HepG2 (cell line): ENCODE measurements around the gene DGCR8. TPM values are rescaled to one million over a fixed set of nuclear protein-coding genes. Genes with fewer than 3 reads are reported as not detected.

Source experiments
- CBX2 ChIP-seq, 2 experiments: fragments of 200-600 bp in 1 of 2; sonication (generic); formaldehyde crosslinking in 1 of 2; IDR thresholded peaks; 2 replicates each; pipeline versions ENCODE4 v1.7.0 to v1.8.1; 2018 to 2022; ENCODE audit warnings: low read depth in 2 of 2, low read length in 1 of 2, mild to moderate bottlenecking in 1 of 2, missing genetic modification reagents in 1 of 2
- FLYWCH1 ChIP-seq: sonication (generic); formaldehyde crosslinking; IDR thresholded peaks from 2 replicates; pipeline ENCODE4 v1.8.1; 2023; ENCODE audit warnings: mild to moderate bottlenecking, missing genetic modification reagents
- HNRNPL ChIP-seq: fragments of 200-400 bp; formaldehyde crosslinking; IDR thresholded peaks from 2 replicates; pipeline ENCODE4 v1.6.1; 2017; ENCODE audit warnings: mild to moderate bottlenecking, low read depth, low read length
- KIAA2018 ChIP-seq: sonication (generic); formaldehyde crosslinking; IDR thresholded peaks from 2 replicates; pipeline ENCODE4 v1.5.0; 2020; ENCODE audit warnings: mild to moderate bottlenecking, missing genetic modification reagents, borderline replicate concordance
- MAFK ChIP-seq, 2 experiments: IDR thresholded peaks in 1 of 2; conservative IDR thresholded peaks in 1 of 2; 2 replicates each; pipeline ENCODE4 v1.6.1; 2011; ENCODE audit warnings: improper control_type of control experiment in 2 of 2, low read length in 2 of 2
- POLR2AphosphoS2 ChIP-seq: IDR thresholded peaks from 2 replicates; pipeline ENCODE4 v1.6.1; 2011; ENCODE audit warnings: low read depth, low read length, improper control_type of control experiment
- REPIN1 ChIP-seq: sonication (generic); formaldehyde crosslinking; IDR thresholded peaks from 2 replicates; pipeline ENCODE4 v1.8.0; 2022; ENCODE audit warnings: missing genetic modification reagents, low read depth, mild to moderate bottlenecking, borderline replicate concordance
- RNF219 ChIP-seq: sonication (generic); formaldehyde crosslinking; IDR thresholded peaks from 2 replicates; pipeline ENCODE4 v1.5.0; 2020; ENCODE audit warnings: mild to moderate bottlenecking, missing genetic modification reagents
- SALL1 ChIP-seq: sonication (generic); formaldehyde crosslinking; IDR thresholded peaks from 2 replicates; pipeline ENCODE4 v1.8.0; 2022; ENCODE audit warnings: mild to moderate bottlenecking, missing genetic modification reagents
- ZBTB42 ChIP-seq: sonication (generic); formaldehyde crosslinking; IDR thresholded peaks from 2 replicates; pipeline ENCODE4 v1.5.0; 2020; ENCODE audit warnings: mild to moderate bottlenecking, missing genetic modification reagents
- ZNF34 ChIP-seq: sonication (generic); formaldehyde crosslinking; IDR thresholded peaks from 2 replicates; pipeline ENCODE4 v1.4.0; 2020; ENCODE audit warnings: mild to moderate bottlenecking, missing genetic modification reagents, borderline replicate concordance
- ZNF547 ChIP-seq: sonication (generic); formaldehyde crosslinking; IDR thresholded peaks from 2 replicates; pipeline ENCODE4 v1.5.1; 2020; ENCODE audit warnings: mild to moderate bottlenecking, missing genetic modification reagents
- ZNF713 ChIP-seq: sonication (generic); formaldehyde crosslinking; IDR thresholded peaks from 2 replicates; pipeline ENCODE4 v1.4.0; 2020; ENCODE audit warnings: mild to moderate bottlenecking, missing genetic modification reagents
- ZNF781 ChIP-seq: sonication (generic); formaldehyde crosslinking; IDR thresholded peaks from 2 replicates; pipeline ENCODE4 v1.5.1; 2020; ENCODE audit warnings: borderline replicate concordance, mild to moderate bottlenecking, missing genetic modification reagents; ENCODE audit errors: not compliant biosample characterization
- ZXDC ChIP-seq: sonication (generic); formaldehyde crosslinking; IDR thresholded peaks from 2 replicates; pipeline ENCODE4 v1.5.0; 2020; ENCODE audit warnings: mild to moderate bottlenecking, missing genetic modification reagents
- polyA plus RNA-seq, 8 experiments: library from polyadenylated mRNA; depleted of rRNA in 3 of 8; stranded (reverse) in 7 of 8; unstranded in 1 of 8; fragments of >200 nt; fragmentation: Illumina TruSeq in 4 of 8; extraction: Trizol in 4 of 8; gene quantifications; 2 replicates each; pipeline versions ENCODE4 v1.2.1 to v1.2.3, GENCODE V29; 2011 to 2016; ENCODE audit warnings: low read depth in 4 of 8, missing spikeins in 1 of 8, mixed read lengths in 1 of 8; ENCODE audit not compliant: insufficient read depth in 1 of 8
- total RNA-seq, 5 experiments: library from RNA; depleted of rRNA; stranded (reverse); fragments of >200 nt; fragmentation: Illumina TruSeq; extraction: Trizol; gene quantifications; 2 replicates each; pipeline ENCODE4 v1.2.3, GENCODE V29; 2016; ENCODE audit warnings: low read depth in 1 of 5

The DGCR8 gene
- total and polyA plus RNA-seq, 2 of the 13 experiments (the other 11 are each of a cell fraction or from before 2014, with no cell fraction given) = 10.2 to 23.2 TPM

- TF ChIP-seq MAFK (conservative IDR thresholded peaks at IDR 0.05 in 1 of 2, IDR thresholded peaks at IDR 0.05 in 1 of 2; ENCODE audit: low read length in 2 of 2) = no peak
- TF ChIP-seq HNRNPL = 0 out of 2 replicates have a peak, but pooled peaks have one; percentile 14
- no peak for TF ChIP-seq ZNF713 (CRISPR knock-in tag)
- no peak for TF ChIP-seq KIAA2018 (CRISPR knock-in tag)
- TF ChIP-seq SALL1 (CRISPR knock-in tag) = peak; percentile 52
- no peak for TF ChIP-seq ZNF547
- TF ChIP-seq RNF219 = no peak
- TF ChIP-seq FLYWCH1 (CRISPR knock-in tag) = no peak
- no peak for TF ChIP-seq ZNF781 (CRISPR knock-in tag)
- TF ChIP-seq REPIN1 (CRISPR knock-in tag) = no peak
- TF ChIP-seq POLR2AphosphoS2 = no peak
- TF ChIP-seq ZBTB42 = no peak
- no peak for TF ChIP-seq CBX2 (IDR thresholded peaks at IDR 0.05; ENCODE audit: low read depth, low read length)
- TF ChIP-seq CBX2 (CRISPR knock-in tag; IDR thresholded peaks at IDR 0.05; ENCODE audit: low read depth) = no peak
- no peak for TF ChIP-seq ZNF34 (CRISPR knock-in tag)
- no peak for TF ChIP-seq ZXDC (CRISPR knock-in tag)
Measured at GRCh38 chr22:20084547-20085413, 4.7 kb downstream of the DGCR8 start (continued).
